NCI-H2107 treated with DMSO at 0.1 percent for 48 hours (cell line): ENCODE measurements around the gene DOCK11.
"Not testable (repeated sequence)": the region's sequence is repeated elsewhere in the genome, so short reads cannot be mapped to it uniquely, and the experiment has no call there.

ENCODE experiments used
- DNase-seq: peaks from one replicate; lab custom pipeline; 2025; ENCODE audit not compliant: unreplicated experiment; lab: John Stamatoyannopoulos, UW

The DOCK11 gene

GRCh38 chrX:118729042-118729652 lies 233.5 kb downstream of the DOCK11 start:
- no peak for DNase-seq

GRCh38 chrX:118730500-118731247 lies 235.1 kb downstream of the DOCK11 start:
- DNase-seq = no peak

GRCh38 chrX:118732551-118732950 lies 236.9 kb downstream of the DOCK11 start:
- DNase-seq = not testable (repeated sequence)

GRCh38 chrX:118734909-118735308 lies 239.3 kb downstream of the DOCK11 start:
- no peak for DNase-seq
